Breast epithelium (tissue), 3 donors: ENCODE measurements around the gene R3HDM4.
"Not testable (repeated sequence)": the region's sequence is repeated elsewhere in the genome, so short reads cannot be mapped to it uniquely, and the experiment has no call there.

Experiments
- CTCF ChIP-seq, 3 donors: fragments of 450-650 bp; IDR thresholded peaks; one replicate each; pipeline ENCODE4 v1.5.1; 2016 to 2017; ENCODE audit warnings: antibody characterized with exemption in 3 of 3, mild to moderate bottlenecking in 3 of 3, moderate library complexity in 3 of 3
- POLR2A ChIP-seq: fragments of 450-650 bp; IDR thresholded peaks from one replicate; pipeline ENCODE4 v1.6.1; 2016; ENCODE audit warnings: antibody characterized with exemption, mild to moderate bottlenecking, moderate library complexity

DNA sequence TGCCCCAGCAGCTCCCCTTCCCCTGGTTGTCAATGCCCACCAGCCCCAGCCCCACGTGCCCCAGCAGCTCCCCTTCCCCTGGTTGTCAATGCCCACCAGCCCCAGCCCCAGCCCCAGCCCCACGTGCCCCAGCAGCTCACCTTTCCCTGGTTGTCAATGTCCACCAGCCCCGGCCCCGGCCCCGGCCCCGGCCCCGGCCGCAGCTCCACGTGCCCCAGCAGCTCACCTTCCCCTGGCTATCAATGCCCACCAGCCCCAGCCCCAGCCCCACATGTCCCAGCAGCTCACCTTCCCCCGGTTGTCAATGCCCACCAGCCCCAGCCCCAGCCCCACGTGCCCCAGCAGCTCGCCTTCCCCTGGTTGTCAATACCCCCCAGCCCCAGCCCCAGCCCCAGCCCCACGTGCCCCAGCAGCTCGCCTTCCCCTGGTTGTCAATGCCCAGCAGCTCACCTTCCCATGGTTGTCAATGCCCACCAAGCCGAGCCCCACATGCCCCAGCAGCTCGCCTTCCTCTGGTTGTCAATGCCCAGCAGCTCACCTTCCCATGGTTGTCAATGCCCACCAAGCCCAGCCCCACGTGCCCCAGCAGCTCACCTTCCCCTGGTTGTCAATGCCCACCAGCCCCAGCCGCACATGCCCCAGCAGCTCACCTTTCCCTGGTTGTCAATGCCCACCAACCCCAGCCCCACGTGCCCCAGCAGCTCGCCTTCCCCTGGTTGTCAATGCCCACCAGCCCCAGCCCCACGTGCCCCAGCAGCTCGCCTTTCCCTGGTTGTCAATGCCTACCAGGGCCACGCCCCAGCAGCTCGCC is 34.1 kb downstream of the R3HDM4 start:
- TF ChIP-seq CTCF (IDR thresholded peaks at IDR 0.05); POLR2A: not testable (repeated sequence)
